ENCODE results near the gene RPL7L1.
"Not testable (repeated sequence)": the region's sequence is repeated elsewhere in the genome, so short reads cannot be mapped to it uniquely, and the experiment has no call there.

The RPL7L1 gene

DNA sequence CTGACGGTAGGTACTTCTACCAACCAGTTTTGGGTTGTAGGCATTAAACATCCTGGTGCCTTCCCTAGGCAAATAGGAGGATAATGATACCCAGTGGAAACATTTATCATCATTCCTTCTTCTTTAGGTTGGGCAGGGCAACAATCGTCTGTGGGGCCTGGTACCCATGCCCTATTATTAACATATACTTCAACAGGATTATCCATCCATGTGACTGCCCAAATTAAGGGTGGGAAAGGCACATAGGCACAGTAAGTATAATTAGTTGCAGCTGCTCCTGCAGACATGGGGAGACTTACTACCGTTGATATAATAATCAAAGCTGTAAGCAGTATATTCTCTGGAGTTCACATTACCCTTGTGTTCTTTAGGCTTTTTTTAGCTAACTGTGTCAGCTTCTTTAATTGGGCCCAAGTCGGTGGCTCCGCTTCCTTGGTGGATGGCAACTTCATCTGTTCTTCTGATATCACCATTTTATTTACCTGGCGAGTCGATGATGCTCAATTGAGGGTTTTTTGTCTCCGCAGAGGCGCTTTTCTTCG is 16.8 kb downstream of the RPL7L1 start:
- TF ChIP-seq, protein P1, sequence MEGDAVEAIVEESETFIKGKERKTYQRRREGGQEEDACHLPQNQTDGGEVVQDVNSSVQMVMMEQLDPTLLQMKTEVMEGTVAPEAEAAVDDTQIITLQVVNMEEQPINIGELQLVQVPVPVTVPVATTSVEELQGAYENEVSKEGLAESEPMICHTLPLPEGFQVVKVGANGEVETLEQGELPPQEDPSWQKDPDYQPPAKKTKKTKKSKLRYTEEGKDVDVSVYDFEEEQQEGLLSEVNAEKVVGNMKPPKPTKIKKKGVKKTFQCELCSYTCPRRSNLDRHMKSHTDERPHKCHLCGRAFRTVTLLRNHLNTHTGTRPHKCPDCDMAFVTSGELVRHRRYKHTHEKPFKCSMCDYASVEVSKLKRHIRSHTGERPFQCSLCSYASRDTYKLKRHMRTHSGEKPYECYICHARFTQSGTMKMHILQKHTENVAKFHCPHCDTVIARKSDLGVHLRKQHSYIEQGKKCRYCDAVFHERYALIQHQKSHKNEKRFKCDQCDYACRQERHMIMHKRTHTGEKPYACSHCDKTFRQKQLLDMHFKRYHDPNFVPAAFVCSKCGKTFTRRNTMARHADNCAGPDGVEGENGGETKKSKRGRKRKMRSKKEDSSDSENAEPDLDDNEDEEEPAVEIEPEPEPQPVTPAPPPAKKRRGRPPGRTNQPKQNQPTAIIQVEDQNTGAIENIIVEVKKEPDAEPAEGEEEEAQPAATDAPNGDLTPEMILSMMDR (IDR thresholded peaks at IDR 0.05; ENCODE audit: insufficient read depth, missing control alignments): no peak
- no peak for DNase-seq (ENCODE audit: insufficient read length, low spot score)
- no peak for FAIRE-seq

DNA sequence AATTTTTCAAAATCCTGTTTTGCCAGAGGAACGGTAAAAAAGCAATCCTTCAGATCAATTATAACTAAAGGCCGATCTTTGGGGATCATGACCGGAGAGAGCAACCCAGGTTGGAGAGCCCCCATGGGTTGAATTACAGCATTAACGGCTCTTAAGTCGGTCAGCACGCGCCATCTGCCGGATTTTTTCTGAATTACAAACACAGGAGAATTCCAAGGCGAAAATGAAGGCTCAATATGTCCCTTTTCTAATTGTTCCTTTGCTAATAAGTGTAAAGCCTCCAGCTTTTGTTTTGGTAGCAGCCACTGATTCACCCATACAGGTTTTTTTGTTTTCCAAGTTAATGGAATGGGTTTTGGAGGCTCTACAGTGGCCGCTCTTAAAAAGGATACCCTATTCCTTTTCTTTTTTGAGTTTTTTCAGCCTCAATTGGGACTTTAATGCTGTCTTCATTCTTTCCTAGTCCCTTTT is 19.5 kb downstream of the RPL7L1 start:
- DNase-seq (ENCODE audit: insufficient read length, low spot score) (no peak), FAIRE-seq (no peak)
- TF ChIP-seq, protein P1 (IDR thresholded peaks at IDR 0.05; ENCODE audit: insufficient read depth, missing control alignments): peak; percentile 76

DNA sequence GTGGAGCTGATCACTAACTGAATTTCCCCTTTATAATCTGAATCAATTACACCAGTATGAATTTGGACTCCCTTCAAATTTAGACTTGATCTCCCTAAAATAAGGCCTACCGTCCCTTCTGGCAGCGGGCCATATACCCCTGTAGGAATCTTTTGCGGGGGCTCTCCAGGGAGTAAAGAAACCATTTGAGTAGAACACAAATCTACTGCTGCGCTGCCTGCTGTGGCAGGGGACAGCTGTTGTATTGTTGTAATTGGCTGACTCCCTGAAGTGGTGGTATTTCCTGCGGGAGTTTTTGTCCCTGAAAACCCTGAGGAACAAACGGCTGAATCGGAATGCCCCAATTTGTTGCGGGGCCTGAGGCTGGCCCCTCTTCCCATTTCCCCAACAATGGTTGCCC is 20.5 kb downstream of the RPL7L1 start:
- DNase-seq (ENCODE audit: insufficient read length, low spot score) (no peak), FAIRE-seq (no peak)
- TF ChIP-seq, protein P1 (IDR thresholded peaks at IDR 0.05; ENCODE audit: insufficient read depth, missing control alignments): no peak

DNA sequence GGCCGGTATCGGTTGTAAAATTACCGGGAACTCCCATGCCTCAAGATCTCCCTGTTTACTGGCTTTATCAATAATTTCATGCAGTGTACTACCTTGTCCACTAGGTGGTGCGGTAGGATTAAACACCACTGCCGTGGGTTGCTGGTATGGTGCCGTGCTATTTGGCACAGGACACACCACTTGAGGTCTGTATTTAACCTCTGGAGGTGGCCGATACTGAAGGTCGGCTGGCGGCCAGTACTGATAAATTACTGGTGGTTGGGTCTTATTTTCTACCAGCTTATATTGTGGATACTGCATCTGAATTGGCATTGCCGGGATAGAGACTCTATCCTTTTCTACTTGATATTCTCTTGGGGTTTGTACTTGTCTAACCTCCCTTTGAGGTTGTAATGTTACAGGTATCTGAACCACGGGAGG is 22.1 kb downstream of the RPL7L1 start:
- no peak for FAIRE-seq
- TF ChIP-seq, protein P1 (IDR thresholded peaks at IDR 0.05; ENCODE audit: insufficient read depth, missing control alignments): peak; percentile 98
- DNase-seq (ENCODE audit: insufficient read length, low spot score): no peak

DNA sequence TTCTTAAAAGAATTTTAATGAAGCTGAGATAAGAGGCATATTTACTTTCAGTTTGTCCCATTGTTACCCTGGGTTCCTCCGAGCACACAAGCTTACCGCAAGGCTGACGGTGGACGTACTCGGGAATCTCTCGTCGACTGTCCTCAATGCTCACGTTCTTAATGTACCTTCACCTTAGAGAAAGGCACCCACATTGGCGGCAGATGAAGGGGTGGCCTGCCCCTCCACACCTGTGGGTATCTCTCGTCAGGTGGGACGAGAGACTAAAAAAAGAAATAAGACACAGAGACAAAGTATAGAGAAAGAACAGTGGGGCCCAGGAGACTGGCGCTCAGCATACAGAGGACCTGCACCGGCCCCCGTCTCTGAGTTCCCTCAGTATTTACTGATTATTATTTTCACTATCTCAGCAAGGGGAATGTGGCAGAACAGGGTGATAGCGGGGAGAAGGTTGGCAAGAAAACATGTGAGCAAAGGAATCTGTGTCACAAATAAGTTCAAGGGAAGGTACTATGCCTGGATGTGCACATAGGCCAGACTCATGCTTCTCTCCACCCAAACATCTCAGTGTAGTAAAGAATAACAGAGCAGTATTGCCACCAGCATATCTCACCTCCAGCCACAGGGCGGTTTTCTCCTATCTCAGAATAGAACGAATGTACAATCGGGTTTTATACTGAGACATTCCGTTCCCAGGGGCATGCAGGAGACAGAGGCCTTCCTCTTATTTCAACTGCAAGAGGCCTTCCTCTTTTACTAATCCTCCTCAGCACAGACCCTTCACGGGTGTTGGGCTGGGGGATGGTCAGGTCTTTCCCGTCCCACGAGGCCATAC is 23.2 kb downstream of the RPL7L1 start:
- not testable (repeated sequence) for DNase-seq (ENCODE audit: insufficient read length, low spot score); FAIRE-seq

DNA sequence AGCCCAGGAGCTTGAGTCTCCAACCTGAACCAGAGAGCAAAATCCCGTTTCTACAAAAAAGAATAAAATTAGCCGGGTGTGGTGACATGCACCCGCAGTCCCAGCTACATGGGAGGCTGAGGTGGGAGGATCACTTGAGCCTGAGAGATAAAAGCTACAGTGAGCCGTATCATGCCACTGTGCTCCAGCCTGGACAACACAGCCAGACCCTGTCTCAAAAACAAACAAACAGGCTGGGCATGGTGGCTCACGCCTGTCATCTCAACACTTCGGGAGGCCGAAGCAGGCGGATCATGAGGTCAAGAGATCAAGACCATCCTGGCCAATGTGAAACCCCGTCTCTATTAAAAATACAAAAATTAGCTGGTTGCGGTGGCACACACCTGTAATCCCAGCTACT is 25.1 kb downstream of the RPL7L1 start:
- no peak for FAIRE-seq
- TF ChIP-seq, protein P1 (IDR thresholded peaks at IDR 0.05; ENCODE audit: insufficient read depth, missing control alignments): no peak
- DNase-seq (ENCODE audit: insufficient read length, low spot score): no peak

DNA sequence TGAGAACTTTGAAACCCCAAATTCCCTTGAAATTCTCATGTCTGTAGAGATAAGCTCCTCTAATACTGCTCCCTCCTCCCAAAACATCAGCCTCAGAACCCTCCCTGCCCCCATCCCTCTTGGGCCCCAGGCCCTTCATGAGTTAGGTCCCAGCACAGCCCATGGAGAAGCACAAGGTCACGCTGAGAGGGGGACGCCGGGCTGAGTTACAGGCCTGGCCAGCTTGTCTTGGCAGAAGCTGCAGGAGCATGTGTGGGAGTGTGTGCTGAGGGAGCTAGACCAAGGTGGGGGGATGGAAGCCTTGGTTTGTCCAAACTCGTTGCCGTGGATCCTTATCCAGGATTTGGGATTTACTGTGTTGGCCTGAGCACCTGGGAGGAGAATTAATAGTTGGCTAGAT is 27.9 kb downstream of the RPL7L1 start:
- DNase-seq (ENCODE audit: insufficient read length, low spot score): no peak
- FAIRE-seq: no peak
- TF ChIP-seq, protein P1 (IDR thresholded peaks at IDR 0.05; ENCODE audit: insufficient read depth, missing control alignments): no peak
